HG02938 (cell line): ENCODE data around the gene CHEK2.
"Not testable (repeated sequence)": the region's sequence is repeated elsewhere in the genome, so short reads cannot be mapped to it uniquely, and the experiment has no call there.

ENCODE experiments used
- ATAC-seq: cut with Tn5 transposase; IDR thresholded peaks from one replicate; pipeline ENCODE4 v1.9.1; 2021; ENCODE audit warnings: mild to moderate bottlenecking, moderate library complexity; ENCODE audit not compliant: unreplicated experiment

CHEK2 gene

GRCh38 chr22:28741785-28742561, at the start of gene CHEK2, which contains the start of gene HSCB:
TSS of gene CHEK2 (minus strand) at chr22:28741820. CDS start at chr22:28734721, 7,099 bp downstream.
TSS of gene HSCB (plus strand) at chr22:28742039. CDS start at chr22:28742096, 57 bp downstream.
- peak; percentile 95 for ATAC-seq

GRCh38 chr22:28791124-28791523, 49.5 kb upstream of the CHEK2 start:
- no peak for ATAC-seq

GRCh38 chr22:28788601-28789000, 47.0 kb upstream of the CHEK2 start:
- ATAC-seq = no peak

GRCh38 chr22:28783786-28784671, 42.4 kb upstream of the CHEK2 start:
- no peak for ATAC-seq

GRCh38 chr22:28780296-28780695, 38.7 kb upstream of the CHEK2 start:
- ATAC-seq = no peak

GRCh38 chr22:28779833-28780232, 38.2 kb upstream of the CHEK2 start:
- ATAC-seq = no peak

- ATAC-seq = no peak
Measured at GRCh38 chr22:28774378-28774777, 32.8 kb upstream of the CHEK2 start.

- ATAC-seq = peak; percentile 12
Measured at GRCh38 chr22:28773461-28773867, 31.8 kb upstream of the CHEK2 start.

- peak; percentile 86 for ATAC-seq
Measured at GRCh38 chr22:28772633-28773460, 31.2 kb upstream of the CHEK2 start, which contains the start of gene CCDC117. TSS of gene CCDC117 (plus strand) at chr22:28772695. CDS start at chr22:28772850, 155 bp downstream.

- ATAC-seq = no peak
Measured at GRCh38 chr22:28771195-28771791, 29.7 kb upstream of the CHEK2 start.

- ATAC-seq = no peak
Measured at GRCh38 chr22:28769394-28770085, 27.9 kb upstream of the CHEK2 start.

- ATAC-seq = no peak
Measured at GRCh38 chr22:28768701-28769393, 27.2 kb upstream of the CHEK2 start.

GRCh38 chr22:28766628-28767027, 25.0 kb upstream of the CHEK2 start:
- ATAC-seq = no peak

GRCh38 chr22:28762000-28762399, 20.4 kb upstream of the CHEK2 start:
- ATAC-seq = not testable (repeated sequence)

GRCh38 chr22:28761449-28761755, 19.8 kb upstream of the CHEK2 start:
- ATAC-seq = no peak

GRCh38 chr22:28759861-28760560, 18.4 kb upstream of the CHEK2 start:
- ATAC-seq = no peak

GRCh38 chr22:28754512-28754911, 12.9 kb upstream of the CHEK2 start:
- not testable (repeated sequence) for ATAC-seq

GRCh38 chr22:28750471-28750881, 8.9 kb upstream of the CHEK2 start:
- ATAC-seq = no peak

- ATAC-seq = no peak
Measured at GRCh38 chr22:28743852-28744251, 2.2 kb upstream of the CHEK2 start.
